ENCODE data around the gene ZNF526.

ZNF526 gene, protein sequence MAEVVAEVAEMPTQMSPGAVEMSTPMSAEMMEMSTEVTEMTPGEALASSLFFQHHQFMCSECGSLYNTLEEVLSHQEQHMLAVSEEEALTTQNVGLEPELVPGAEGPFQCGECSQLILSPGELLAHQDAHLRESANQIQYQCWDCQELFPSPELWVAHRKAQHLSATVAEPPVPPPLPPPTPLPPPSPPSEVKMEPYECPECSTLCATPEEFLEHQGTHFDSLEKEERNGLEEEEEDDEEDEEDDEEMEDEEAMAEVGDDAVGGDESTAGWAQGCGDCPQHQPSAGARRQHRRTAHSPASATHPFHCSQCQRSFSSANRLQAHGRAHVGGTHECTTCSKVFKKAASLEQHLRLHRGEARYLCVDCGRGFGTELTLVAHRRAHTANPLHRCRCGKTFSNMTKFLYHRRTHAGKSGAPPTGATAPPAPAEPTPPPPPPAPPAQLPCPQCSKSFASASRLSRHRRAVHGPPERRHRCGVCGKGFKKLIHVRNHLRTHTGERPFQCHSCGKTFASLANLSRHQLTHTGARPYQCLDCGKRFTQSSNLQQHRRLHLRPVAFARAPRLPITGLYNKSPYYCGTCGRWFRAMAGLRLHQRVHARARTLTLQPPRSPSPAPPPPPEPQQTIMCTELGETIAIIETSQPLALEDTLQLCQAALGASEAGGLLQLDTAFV

DNA sequence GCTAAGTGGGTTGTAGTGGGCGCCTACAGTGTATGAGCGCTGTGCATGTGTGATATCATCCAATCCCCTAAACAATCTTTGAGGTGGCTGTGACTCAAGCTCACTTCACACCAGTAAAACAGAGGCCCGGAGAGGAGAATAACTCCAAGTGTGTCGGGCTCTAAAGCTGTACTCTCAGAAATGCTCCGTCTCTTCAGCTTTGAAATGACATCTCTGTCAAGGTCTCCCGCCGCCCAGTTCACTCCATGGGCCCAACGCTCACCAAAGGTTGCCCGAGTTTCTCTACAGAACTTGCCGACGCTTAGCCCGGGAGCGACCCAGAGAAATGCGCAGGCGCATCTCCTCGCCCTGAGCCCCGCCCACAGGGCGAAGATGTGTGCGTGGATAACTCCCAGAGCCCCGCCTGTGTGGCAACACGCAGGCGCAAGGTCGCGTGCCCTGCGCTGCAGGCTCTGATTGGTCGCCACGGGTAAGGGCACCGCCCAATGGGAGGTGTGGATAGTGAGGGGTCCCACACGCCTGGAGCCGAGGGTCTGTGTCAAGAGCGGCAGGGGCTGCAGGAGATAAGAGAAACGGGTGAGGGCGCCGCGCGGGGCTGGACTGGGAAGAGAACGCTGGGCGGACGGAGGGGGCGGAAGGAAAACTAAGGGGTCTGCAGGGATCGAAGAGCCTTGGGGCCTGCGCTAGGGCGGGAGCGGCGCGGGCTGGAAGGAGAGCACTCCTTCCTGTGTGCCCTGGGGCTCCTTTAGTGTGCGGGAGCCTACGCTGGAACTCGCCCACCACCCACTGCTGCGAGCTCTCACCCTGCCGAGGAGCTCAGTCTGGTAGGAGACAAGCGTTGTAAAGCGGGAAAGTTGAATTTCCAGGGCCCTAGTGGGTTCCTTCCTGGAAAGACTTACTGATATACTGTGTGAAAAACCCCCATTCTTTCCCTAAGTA, at the start of gene ZNF526:
TSS of gene ZNF526 (plus strand) at position 501 of the 939 bp plus-strand sequence. CDS start 4,092 bp downstream, outside the sequence.
- DNase-seq (ENCODE audit: low read depth in 2 of 2): peak; percentile 93 to 94

DNA sequence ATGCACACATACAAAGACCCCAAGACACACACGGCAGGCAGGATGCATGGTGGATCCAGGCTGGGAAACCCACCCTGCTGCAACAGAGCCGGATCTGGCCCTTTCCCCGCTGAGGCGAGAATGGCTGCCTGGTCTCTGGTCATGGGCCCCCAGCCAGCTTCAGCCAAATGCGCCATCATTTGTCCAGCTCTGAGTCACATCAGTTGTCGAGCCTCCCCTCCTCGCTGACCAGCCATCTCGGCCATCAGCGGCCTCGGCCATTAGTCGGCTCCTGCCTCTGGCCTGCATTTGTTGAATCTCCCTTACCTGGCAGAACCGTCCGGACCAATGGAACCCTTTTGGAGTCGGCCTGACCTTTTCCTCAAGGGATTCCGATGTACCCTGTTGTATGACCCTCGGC, 49.4 kb upstream of the ZNF526 start:
- no peak for DNase-seq (ENCODE audit: low read depth in 2 of 2)

DNA sequence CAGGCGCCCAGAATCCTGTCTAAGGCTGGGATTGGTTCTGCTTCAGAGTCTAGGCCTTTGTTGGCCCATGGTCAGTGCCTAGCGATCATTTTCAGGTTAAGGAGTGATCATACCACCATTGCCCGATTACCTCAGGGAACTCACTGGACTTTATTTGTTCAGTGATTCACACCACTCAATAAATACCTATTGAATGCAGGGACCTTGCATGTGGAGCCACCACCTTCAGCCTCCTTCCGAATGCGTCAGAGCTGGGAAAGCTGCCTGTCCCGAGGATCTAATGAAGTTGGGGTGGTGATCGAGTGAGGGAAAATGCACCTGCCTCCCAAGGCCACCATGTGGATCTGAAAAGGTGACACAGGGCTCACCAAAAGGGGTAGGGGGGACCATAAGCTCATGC, 47.9 kb upstream of the ZNF526 start:
- no peak for DNase-seq (ENCODE audit: low read depth in 2 of 2)

DNA sequence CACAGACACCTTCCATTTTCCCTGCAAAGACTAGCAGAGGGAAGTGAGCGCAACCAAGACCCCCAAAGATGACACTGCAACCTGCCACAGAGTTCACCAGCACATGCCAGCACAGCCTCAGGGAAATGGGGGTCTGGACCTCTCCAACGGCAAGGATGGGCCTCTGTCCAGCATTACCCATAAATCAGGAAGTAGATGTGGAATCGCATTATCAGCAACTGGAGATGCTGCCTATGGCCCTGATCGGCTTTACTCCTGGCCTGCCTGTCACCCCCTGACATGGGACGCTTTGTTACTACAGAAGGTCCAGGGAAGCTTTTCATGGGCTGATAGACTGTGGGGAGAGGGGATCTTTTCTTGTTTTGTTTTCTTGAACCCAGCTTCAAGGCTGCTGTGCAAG, 46.4 kb upstream of the ZNF526 start:
- no peak for DNase-seq (ENCODE audit: low read depth in 2 of 2)

DNA sequence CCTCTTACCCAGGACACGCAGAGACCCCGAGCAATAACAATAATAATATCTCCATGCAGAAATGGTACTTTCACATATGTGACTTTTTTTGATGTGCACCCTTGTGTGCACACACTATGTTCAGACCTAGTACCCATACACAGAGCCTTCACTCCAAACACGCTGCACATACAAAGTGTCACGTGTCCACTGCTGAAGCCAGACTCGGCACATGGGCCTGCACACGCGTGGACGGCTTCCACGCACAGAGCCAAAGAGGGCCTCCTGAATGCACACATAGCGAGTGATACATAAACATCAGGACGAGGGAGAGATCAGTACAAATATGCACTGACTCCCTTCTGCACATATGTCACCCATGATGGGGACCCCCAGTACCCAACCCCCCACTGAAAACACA, 45.9 kb upstream of the ZNF526 start:
- DNase-seq (ENCODE audit: low read depth in 2 of 2): no peak

DNA sequence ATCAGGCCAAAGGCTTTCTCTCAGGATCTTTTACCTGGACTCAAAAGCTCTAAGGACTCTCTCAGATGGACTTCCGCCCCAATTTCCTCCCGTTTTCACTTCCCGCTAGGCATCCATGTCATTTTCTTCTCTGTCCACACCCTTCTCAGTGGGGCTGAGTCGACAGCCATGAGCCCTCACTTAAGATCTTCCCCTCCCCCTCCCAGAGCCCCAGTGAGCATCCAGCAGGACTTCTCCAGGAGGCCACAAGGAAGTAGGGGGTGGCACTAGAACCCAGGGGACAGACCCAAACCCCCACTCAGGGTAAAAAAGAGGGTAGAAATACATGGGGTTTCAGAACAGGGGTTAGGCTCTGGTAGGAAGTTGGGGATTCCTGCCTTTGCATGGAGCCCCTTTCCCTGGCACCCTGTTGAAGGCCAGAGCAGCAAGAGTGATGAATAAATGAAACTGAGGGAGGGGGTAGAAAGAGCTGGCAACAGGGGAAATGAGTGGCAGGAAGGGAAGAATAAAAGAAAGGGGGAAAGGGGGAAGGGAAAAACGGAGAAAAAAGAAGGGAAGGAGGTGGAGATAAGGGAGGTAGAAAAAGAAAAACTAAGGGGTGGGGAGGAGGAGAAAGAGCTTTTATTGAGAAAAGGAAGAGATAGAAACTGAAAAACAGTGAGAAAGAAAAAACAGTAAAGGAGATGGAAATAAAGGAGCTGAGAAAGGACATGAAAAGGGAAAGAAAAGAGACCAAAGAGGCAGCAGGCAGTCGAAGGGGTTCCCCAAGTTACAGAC, 45.0 kb upstream of the ZNF526 start:
- DNase-seq (ENCODE audit: low read depth in 2 of 2): no peak

DNA sequence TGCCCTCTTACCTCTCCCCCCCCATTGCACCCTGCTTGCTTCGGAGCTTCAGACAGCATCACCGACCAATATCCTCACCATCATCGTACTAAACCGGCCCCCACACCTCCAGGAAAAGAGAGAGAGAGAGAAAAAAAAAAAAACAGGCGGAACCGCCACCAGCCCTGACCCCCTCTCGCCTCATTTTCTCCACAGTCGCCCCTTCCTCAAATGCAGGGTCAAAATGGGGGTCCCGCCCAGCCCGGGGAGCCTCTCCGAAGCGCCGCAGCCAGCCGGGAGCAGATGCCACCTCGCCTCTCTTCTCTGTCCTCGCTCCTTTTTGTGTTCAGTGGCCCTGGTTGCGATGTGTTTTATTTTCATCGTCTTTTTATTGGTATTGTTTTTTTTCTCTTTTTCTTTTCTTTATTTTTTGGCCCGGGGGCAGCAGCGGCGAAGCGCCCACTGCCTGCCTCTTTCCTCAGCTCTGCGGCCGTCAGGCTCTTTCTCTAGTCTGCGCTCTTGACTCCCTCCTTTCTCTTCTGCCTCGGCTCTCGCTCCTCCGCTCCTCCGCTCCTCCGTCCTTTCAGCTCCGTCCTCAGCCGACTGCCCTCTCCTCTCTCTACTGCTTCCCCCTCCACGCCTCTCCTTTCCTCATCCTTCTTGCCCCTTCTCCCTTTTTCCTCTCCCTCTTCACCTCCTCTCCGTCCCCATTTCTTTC, 44.0 kb upstream of the ZNF526 start:
- no peak for DNase-seq (ENCODE audit: low read depth in 2 of 2)

DNA sequence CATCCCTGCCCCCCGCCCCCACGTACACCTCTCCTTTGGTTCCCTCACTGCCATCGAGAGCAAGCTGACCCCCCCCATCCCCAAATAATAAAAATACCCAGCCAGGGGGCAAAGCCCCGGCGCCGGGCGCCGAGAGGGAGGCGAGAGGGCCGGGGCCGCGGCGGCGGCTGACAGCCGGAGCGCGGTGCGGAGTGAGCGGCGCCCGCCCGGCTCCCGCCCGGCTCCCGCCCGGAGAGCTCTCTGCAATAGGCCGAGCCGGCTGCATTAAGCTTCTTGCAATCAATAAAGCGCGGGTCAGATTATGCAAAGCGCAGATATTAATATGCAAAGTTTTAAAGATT, 43.5 kb upstream of the ZNF526 start:
- no peak for DNase-seq (ENCODE audit: low read depth in 2 of 2)

DNA sequence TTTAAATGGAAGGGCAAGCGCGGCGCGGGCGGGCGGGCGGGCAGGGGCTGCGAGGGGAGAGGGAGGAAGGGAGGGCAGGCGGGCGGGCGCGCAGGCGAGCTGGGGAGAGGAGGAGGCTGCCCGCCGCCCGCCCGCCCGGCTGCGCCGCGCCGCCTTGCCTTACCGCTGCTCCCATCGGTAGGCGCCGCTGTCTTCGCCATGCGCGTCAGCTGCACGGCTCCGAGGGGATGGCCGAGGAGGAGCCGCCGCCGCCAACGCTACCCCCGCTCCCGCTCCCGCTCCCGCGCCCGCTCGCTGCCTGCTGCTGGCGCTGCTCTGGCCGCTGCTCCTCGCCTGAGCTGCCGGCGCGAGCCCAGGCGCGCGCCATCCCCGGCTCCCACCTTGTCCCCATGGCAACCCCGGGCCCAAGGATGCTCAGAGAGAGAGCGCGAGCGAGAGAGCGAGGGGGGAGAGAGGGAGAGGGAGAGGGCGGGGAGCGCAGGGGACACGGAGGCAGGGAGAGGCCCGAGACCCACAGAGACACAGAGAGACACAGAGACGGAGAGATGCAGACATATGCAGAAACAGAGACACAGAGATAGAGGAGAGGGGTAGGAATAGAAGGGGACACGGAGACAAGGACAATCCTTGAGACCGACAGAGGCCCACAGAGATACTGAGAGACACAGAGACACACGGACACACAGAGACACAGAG, 43.0 kb upstream of the ZNF526 start:
- peak; percentile 40 to 60 for DNase-seq (ENCODE audit: low read depth in 2 of 2)

DNA sequence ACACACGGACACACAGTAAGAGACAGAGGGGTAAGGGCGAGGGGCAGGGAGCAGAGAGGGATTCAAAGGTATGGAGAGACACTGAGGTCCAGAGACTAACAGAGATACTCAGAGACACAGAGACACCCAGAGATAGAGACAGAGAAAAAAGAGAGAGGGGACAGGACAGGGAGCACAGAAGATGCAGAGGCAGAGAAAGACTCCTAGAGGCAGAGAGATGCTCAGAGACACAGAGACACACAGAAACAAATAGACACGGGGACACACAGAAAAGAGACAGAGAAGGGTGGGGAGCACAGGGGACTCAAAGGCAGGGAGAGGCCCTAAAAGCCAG, 42.5 kb upstream of the ZNF526 start:
- no peak for DNase-seq (ENCODE audit: low read depth in 2 of 2)

DNA sequence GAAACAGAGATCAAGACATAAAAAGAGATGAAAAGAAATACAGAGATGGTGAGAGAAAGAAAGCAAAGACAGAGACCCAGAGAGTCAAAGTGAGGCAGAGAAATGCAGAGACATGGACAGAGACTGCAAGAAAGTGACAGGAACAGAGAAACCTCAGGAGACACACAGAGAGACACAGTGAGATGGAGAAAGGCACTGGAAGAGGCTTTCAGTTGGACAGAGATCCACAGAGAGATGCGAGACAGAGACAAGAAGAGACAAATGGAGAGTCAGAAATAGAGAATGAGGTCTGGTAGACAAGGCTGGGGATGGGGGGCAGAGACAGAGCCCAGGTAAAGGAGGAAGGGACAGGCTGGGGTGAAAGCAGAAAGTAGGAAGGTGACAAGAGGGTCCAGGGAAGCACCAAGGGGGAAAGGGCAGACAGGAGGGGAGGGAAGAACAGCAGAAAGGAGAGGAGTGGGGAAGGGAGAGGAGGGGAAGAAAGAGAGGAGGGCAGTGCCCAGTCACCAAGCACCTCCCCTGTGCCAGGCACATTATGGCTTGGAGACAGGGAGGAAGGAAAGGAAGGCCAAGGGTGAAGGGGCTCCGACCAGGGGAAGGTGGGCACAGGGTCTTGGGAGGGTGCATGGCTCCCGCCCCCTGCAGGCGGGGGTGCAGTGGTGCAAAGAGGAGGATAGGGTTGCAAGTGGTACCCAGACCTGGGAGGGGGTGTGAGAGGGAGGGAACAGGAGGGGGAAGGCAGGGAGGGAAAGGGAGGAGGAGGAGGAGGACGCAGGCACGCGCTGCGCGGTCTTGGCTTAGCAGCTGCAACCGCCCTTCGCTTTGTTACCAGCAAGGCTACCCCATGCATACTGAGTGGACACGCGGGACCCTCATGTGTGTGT, 41.1 kb upstream of the ZNF526 start:
- DNase-seq (ENCODE audit: low read depth in 2 of 2): no peak

DNA sequence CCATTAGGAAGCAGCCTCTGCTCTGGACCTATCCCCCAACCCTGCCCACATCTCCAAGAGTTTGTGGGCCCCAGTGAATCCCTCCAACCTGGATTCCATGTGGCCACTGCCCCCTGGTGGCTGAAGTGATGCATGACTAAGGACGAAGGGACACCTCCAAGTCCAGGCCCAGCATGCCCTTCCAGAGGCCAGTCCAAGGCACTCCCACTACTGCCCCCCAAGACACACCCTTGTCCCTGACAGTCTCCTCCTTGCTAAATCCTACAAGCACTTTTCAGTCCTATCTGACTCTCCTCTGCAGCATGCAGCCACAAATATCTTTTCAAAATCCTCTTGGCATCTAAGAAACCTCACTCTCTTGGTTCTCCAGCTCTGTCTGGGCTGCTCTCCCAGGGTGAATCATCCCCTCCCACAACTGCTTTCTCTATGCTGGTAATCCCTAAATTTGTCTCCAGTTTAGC, 35.7 kb upstream of the ZNF526 start:
- peak; percentile 41 to 50 for DNase-seq (ENCODE audit: low read depth in 2 of 2)

DNA sequence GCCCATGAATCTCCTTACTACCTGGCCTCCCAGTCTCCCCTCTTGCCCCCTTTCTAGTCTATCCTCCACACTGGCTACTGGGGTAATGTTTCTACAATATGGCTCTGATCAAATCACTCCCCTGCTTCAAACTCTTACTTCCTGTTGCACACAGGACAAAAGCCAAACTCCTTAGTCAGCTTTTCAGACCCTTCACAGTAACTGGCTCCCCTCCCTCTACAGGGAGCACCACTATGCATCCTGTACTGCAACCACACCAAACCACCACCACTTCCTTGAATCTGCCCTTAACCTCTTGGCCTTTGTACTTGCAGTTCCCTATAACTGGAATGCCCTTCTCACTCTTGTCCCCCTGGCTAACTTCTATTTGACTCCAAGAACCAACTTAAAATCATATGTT, 34.8 kb upstream of the ZNF526 start:
- no peak for DNase-seq (ENCODE audit: low read depth in 2 of 2)

DNA sequence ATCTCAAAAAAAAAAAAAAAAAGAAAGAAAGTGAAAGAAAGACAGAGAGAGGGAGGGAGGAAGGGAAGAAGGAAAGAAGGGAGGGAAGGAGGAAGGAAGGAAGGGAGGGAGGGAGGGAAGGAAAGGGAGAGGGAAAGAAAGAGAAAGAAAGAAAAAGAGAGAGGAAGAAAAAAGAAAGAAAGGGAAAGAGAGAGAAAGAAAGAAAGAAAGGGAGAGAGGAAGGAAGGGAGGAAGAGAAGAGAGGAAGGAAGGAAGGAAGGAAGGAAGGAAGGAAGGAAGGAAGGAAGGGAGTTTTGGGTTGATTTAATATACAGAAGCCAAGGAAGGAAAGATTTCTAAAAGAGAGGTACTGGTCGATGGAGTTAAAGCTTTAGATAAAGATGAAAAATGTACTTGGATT, 31.4 kb upstream of the ZNF526 start:
- DNase-seq (ENCODE audit: low read depth in 2 of 2): no peak

DNA sequence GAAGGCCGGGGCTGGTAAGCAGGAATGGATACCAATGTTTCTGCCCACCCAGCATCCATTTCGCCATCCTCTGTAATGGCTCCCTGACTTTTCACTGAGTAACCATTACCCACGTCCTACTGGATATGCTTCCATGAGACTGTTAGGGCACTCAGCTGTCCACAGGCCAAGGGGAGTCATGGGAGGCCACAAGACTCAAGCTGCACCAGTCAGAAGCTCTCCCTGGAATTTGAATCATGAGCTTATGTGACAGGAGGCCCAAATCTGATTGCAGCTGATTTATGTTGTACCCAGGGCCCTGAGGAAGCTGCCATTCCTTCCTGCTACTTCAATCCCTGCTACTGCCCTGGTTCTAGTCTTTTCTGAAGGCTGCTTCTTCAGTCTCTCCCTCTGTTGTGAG, 31.0 kb upstream of the ZNF526 start:
- no peak for DNase-seq (ENCODE audit: low read depth in 2 of 2)

DNA sequence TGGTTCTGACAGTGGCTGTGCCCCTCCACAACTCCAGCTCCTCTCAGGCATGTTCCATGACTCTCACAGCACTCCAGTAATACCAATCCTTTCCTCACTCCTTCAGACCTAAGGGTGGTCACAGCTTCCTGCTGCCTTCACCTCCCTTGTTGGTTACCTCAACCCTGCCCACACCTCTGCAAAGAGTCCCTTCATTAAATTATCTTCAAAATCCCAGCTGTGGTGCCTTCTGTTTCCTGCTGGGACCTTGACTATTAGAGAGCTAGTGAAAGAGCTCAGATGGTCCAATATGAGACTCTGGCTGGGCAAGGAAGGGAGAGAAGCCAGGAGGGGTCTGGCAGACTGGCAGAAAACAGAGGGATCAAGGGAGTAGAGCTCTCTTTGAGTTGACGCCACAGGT, 28.8 kb upstream of the ZNF526 start:
- no peak for DNase-seq (ENCODE audit: low read depth in 2 of 2)

DNA sequence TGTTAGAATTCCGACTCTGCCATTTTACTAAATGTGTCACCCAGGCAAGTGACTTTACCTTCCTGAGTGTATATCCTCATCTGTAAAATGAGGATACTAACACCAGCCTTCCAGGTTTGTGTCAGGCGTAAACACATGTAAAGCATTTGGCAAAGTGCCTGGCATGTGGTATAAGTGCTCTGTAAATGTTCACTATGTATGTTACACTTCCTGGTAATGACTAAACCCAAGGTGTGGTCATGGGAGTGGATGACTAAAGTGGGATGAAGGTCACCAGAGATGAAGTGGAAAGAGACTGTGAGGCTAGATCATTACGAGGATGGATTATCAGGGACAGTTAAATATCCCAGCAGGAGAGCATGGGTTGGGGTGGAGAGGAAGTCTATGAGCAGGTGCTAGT, 28.3 kb upstream of the ZNF526 start:
- DNase-seq (ENCODE audit: low read depth in 2 of 2): no peak

DNA sequence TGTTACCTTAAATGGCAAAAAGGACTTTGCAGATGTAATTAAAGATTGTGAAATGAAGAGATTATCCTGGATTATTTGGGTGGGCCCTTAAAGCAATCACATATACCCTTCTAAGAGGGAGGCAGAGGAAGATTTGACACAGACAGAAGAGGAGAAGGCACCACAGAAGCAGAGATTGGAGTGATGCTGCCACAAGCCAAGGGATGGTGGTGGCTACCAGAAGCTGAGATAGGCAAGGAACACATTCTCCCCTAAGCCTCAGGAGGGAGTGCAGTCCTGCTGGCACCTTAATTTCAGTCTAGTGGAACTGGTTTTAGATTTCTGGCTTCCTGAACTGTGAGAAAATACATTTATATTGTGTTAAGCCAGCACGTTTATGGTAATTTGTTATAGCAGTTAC, 26.8 kb upstream of the ZNF526 start:
- DNase-seq (ENCODE audit: low read depth in 2 of 2): no peak

DNA sequence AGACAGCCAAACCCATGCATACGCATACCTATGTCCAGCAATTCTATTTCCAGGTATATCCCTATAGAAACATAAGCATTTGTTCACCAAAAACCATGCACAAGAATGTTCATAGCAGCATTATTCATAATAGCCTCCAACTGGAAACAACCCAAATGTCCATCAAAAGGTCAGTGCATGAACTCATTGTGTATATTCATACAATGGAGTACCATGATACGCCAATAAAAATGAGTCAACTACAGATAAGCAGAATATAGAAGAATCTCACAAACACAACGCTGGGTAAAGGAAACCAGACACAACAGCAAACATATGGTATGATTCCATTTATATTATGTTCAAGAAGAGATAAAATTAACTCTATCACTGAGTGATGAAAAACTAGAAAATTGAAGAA, 26.4 kb upstream of the ZNF526 start:
- DNase-seq (ENCODE audit: low read depth in 2 of 2): no peak

Measured in stimulated activated CD8-positive, alpha-beta memory T cell treated with anti-CD3 and anti-CD28 coated beads, Interleukin-15, amount 100 ng/mL, for 4 hours (primary cell).